SH-SY5Y (cell line): ENCODE results near the gene ATXN7.

ENCODE experiments used
- GATA2 ChIP-seq: IDR thresholded peaks from 2 replicates; pipeline ENCODE4 v1.6.1; 2011; ENCODE audit warnings: mild to moderate bottlenecking, low read depth, low read length
- GATA3 ChIP-seq: IDR thresholded peaks from 2 replicates; pipeline ENCODE4 v1.6.1; 2011; ENCODE audit warnings: low read depth, mild to moderate bottlenecking, low read length, moderate library complexity

DNA sequence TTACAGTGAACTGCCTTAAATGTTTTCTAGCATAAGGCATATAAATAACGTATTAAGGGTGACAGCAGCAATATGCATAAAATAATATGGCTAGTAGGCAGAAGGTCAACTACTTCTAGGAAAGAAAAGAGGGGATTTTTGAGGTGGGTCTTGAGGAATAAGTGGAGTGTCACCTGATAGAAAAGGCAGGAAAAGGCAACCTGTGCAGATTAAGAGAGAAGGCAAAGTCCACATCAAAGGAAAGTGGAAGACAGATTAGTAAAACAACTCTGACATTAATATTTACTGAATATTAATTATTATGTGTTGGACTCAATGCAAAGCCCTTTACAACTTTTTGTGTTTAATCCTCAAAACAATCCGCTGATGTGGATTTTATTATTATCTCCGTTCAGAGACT lies 2.9 kb upstream of the ATXN7 start:
- TF ChIP-seq GATA3 = no peak
- TF ChIP-seq GATA2 = no peak
